Measurements from ENCODE around the gene MAN2B2. TPM values are rescaled to one million over a fixed set of nuclear protein-coding genes. Genes with fewer than 3 reads are reported as not detected.

Gene MAN2B2
- total RNA-seq, 1 experiment from 2014 or later, result 20.5 TPM

GRCh38 chr4:6573986-6574746 is 823 bp upstream of the MAN2B2 start:
- Histone ChIP-seq H3K4me3 (ENCODE audit: low read depth, low read length) (peak overlapping the region; percentile 88), H3K27me3 (replicated peaks; ENCODE audit: control insufficient read depth, insufficient read depth, low read length) (no peaks in the 10 kb centered on the region), H3K36me3 (ENCODE audit: control insufficient read depth, insufficient read depth, low read length) (no peaks in the 10 kb centered on the region), H3K4me1 (peaks cover 7% of the 10 kb centered on the region; the same call in 1 of the 2 replicates), H3K9me3 (no peaks in the 10 kb centered on the region)
- Mint-ChIP-seq H3K27me3 (ENCODE audit: insufficient read depth, unreplicated experiment) (peaks cover 13% of the 10 kb centered on the region), H3K27ac (ENCODE audit: unreplicated experiment) (no peak overlapping the region), H3K9me3 (ENCODE audit: unreplicated experiment) (no peaks in the 10 kb centered on the region), H3K36me3 (ENCODE audit: insufficient read depth, unreplicated experiment) (no peaks in the 10 kb centered on the region), H3K4me1 (ENCODE audit: low read depth, unreplicated experiment) (no peaks in the 10 kb centered on the region), H3K4me3 (ENCODE audit: unreplicated experiment) (peak overlapping the region; percentile 87)
- BruUV-seq (replicated peaks), result no TSS peak
- intact Hi-C loops (cut with micrococcal nuclease; ENCODE audit: unreplicated experiment), result no loop called here
- ChIA-PET POLR2A (interaction anchor here (0.6 to 0.8 kb wide), 2 partner anchors 101 to 262 kb away, joined by 3 to 4 read pairs; no protein-coding TSS in a partner anchor), CTCF (interaction anchor here (0.6 to 1.5 kb wide), 4 partner anchors 28 to 226 kb away, joined by 3 to 6 read pairs (median 4); no protein-coding TSS in a partner anchor)
- DNase-seq, result no peak
- no peak for TF ChIP-seq CTCF (IDR thresholded peaks at IDR 0.05; ENCODE audit: insufficient read depth in 1 of 2, low read depth in 1 of 2, low read length in 1 of 2, severe bottlenecking in 1 of 2, unreplicated experiment in 1 of 2)

DNA sequence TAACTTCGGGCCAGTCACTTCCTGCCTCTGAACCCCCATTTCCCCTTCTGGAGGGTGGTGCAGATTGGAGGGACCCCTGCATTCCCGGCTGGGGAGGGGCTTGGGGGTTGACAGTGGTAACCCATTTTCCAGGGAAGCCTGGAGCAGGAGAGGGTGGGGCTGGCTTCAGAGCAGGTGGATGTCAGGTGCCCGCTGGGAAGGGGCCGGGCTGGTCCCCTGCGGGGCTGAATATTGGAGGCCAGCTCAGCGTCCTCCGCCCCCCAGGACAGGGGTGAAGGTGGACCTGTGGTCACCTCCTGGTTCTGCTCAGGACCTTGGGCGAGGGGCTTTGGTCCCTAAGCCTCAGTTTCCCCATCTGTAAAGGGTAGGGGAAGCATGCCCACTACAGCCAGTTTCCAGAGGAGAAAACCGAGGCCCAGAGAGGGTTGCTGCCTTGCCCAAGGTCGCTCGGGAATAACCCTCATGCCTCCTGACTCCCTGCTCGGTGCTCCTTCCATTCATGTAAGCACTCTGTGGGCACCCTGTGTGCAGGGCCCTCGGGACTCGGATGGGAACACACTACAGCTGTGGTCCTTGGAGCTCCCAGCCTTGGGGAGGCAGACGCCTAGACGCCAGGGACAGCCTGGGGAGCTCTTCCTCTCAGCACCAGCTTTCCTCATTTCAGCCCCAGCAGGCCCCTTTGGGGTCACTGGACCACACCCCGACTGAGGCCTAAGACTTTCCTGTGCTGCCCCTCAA is 683 bp downstream of the MAN2B2 start:
- intact Hi-C loops (cut with micrococcal nuclease; ENCODE audit: unreplicated experiment), result no loop called here
- no peaks in the 10 kb centered on the region for H3K36me3 ChIP-seq (ENCODE audit: control insufficient read depth, insufficient read depth, low read length)
- H3K27me3 ChIP-seq (replicated peaks; ENCODE audit: control insufficient read depth, insufficient read depth, low read length), result no peaks in the 10 kb centered on the region
- Mint-ChIP-seq H3K27ac (ENCODE audit: unreplicated experiment) (no peak overlapping the region), H3K27me3 (ENCODE audit: insufficient read depth, unreplicated experiment) (peaks cover 5% of the 10 kb centered on the region), H3K9me3 (ENCODE audit: unreplicated experiment) (no peaks in the 10 kb centered on the region), H3K36me3 (ENCODE audit: insufficient read depth, unreplicated experiment) (peaks cover 10% of the 10 kb centered on the region), H3K4me3 (ENCODE audit: unreplicated experiment) (peak overlapping the region; percentile 87), H3K4me1 (ENCODE audit: low read depth, unreplicated experiment) (no peaks in the 10 kb centered on the region)
- no TSS peak for BruUV-seq (replicated peaks)
- CTCF ChIA-PET, result interaction anchor here (1.2 to 1.5 kb wide), 2 partner anchors 29 to 120 kb away, joined by 5 to 6 read pairs; no protein-coding TSS in a partner anchor
- no peak for DNase-seq
- POLR2A ChIA-PET, result no interaction called here
- no peaks in the 10 kb centered on the region for H3K9me3 ChIP-seq
- no peak for TF ChIP-seq CTCF (IDR thresholded peaks at IDR 0.05; ENCODE audit: insufficient read depth in 1 of 2, low read depth in 1 of 2, low read length in 1 of 2, severe bottlenecking in 1 of 2, unreplicated experiment in 1 of 2)
- H3K4me3 ChIP-seq (ENCODE audit: low read depth, low read length), result peak overlapping the region; percentile 88
- H3K4me1 ChIP-seq, result peaks cover 7% of the 10 kb centered on the region; the same call in 1 of the 2 replicates

DNA sequence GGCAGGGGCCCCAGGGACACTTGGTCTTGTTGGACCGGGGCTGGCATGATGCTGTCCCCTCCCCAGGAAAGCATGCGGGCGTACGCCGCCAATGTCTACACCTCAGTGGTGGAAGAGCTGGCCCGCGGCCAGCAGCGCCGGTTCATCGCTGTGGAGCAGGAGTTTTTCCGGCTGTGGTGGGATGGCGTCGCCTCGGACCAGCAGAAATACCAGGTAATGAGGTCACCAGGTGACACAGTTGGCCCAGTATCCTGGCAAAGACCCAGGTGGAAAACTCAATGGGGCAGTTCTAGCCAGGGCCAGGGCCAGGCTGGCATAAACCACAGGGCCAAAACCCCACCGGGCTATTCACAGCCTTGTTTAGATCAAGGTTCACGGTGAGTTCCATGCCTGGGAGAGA is 1.5 kb downstream of the MAN2B2 start:
- no peak overlapping the region for H3K4me3 Mint-ChIP-seq (ENCODE audit: unreplicated experiment)
- no peaks in the 10 kb centered on the region for H3K27me3 Mint-ChIP-seq (ENCODE audit: insufficient read depth, unreplicated experiment)
- TF ChIP-seq CTCF (IDR thresholded peaks at IDR 0.05; ENCODE audit: insufficient read depth in 1 of 2, low read depth in 1 of 2, low read length in 1 of 2, severe bottlenecking in 1 of 2, unreplicated experiment in 1 of 2), result no peak
- H3K4me1 Mint-ChIP-seq (ENCODE audit: low read depth, unreplicated experiment), result no peaks in the 10 kb centered on the region
- no peaks in the 10 kb centered on the region for H3K9me3 ChIP-seq
- DNase-seq, result no peak
- BruUV-seq (replicated peaks), result no TSS peak
- H3K4me3 ChIP-seq (ENCODE audit: low read depth, low read length), result no peak overlapping the region
- H3K9me3 Mint-ChIP-seq (ENCODE audit: unreplicated experiment), result no peaks in the 10 kb centered on the region
- peaks cover 7% of the 10 kb centered on the region; the same call in 1 of the 2 replicates for H3K4me1 ChIP-seq
- no peaks in the 10 kb centered on the region for H3K27me3 ChIP-seq (replicated peaks; ENCODE audit: control insufficient read depth, insufficient read depth, low read length)
- H3K36me3 ChIP-seq (ENCODE audit: control insufficient read depth, insufficient read depth, low read length), result no peaks in the 10 kb centered on the region
- H3K36me3 Mint-ChIP-seq (ENCODE audit: insufficient read depth, unreplicated experiment), result peaks cover 10% of the 10 kb centered on the region
- CTCF ChIA-PET, result no interaction called here
- intact Hi-C loops (cut with micrococcal nuclease; ENCODE audit: unreplicated experiment), result no loop called here
- no peak overlapping the region for H3K27ac Mint-ChIP-seq (ENCODE audit: unreplicated experiment)
- POLR2A ChIA-PET, result no interaction called here
